HG03469 (cell line): ENCODE data around the gene ARFGAP2.

Experiments
- ATAC-seq: cut with Tn5 transposase; IDR thresholded peaks from one replicate; pipeline ENCODE4 v1.9.1; 2021; ENCODE audit warnings: mild to moderate bottlenecking, moderate library complexity, moderate number of reproducible peaks; ENCODE audit not compliant: unreplicated experiment

The ARFGAP2 gene

GRCh38 chr11:47171856-47172255 lies 4.8 kb downstream of the ARFGAP2 start:
- no peak for ATAC-seq

GRCh38 chr11:47171061-47171838 lies 5.4 kb downstream of the ARFGAP2 start:
- ATAC-seq, result no peak

GRCh38 chr11:47166368-47166767 lies 10.3 kb downstream of the ARFGAP2 start:
- no peak for ATAC-seq

- no peak for ATAC-seq
Observed at GRCh38 chr11:47165253-47165840, 11.3 kb downstream of the ARFGAP2 start.

GRCh38 chr11:47164321-47164720 lies 12.4 kb downstream of the ARFGAP2 start:
- ATAC-seq, result no peak

- ATAC-seq, result no peak
Observed at GRCh38 chr11:47163898-47164297, 12.8 kb downstream of the ARFGAP2 start.

- ATAC-seq, result no peak
Observed at GRCh38 chr11:47163193-47163592, 13.5 kb downstream of the ARFGAP2 start.

GRCh38 chr11:47162426-47162825 lies 14.3 kb downstream of the ARFGAP2 start:
- no peak for ATAC-seq

GRCh38 chr11:47161890-47162289 lies 14.8 kb downstream of the ARFGAP2 start:
- ATAC-seq, result no peak

- no peak for ATAC-seq
Observed at GRCh38 chr11:47161134-47161854, 15.4 kb downstream of the ARFGAP2 start.

GRCh38 chr11:47160753-47161133 lies 15.9 kb downstream of the ARFGAP2 start:
- ATAC-seq, result no peak

GRCh38 chr11:47158242-47158641 lies 18.4 kb downstream of the ARFGAP2 start:
- ATAC-seq, result no peak

- no peak for ATAC-seq
Observed at GRCh38 chr11:47157805-47158204, 18.9 kb downstream of the ARFGAP2 start.

GRCh38 chr11:47156951-47157350 lies 19.7 kb downstream of the ARFGAP2 start:
- no peak for ATAC-seq

GRCh38 chr11:47156333-47156732 lies 20.3 kb downstream of the ARFGAP2 start:
- ATAC-seq, result no peak

- ATAC-seq, result no peak
Observed at GRCh38 chr11:47155879-47156278, 20.8 kb downstream of the ARFGAP2 start.

- no peak for ATAC-seq
Observed at GRCh38 chr11:47154616-47155570, 21.8 kb downstream of the ARFGAP2 start.

GRCh38 chr11:47152953-47153950 lies 23.4 kb downstream of the ARFGAP2 start:
- no peak for ATAC-seq

GRCh38 chr11:47152126-47152952 lies 24.3 kb downstream of the ARFGAP2 start:
- ATAC-seq, result no peak
